PC-9 (cell line): ENCODE results near the gene JUP.

ENCODE experiments used
- CTCF ChIP-seq: fragments of 200-600 bp; sonication (generic); conservative IDR thresholded peaks from 2 replicates; pipeline ENCODE4 v1.6.1; 2017; ENCODE audit warnings: mixed run types, antibody characterized with exemption, mild to moderate bottlenecking, moderate library complexity
- EZH2 ChIP-seq: fragments of 200-600 bp; sonication (generic); IDR thresholded peaks from 2 replicates; pipeline ENCODE4 v1.8.0; 2017; ENCODE audit warnings: antibody characterized with exemption, low read depth

- no peak for TF ChIP-seq CTCF
- no peak for TF ChIP-seq EZH2
Measured at GRCh38 chr17:41723801-41724475, 62.6 kb downstream of the JUP start.
